LHCN-M2 (cell line): ENCODE measurements around the gene FBXL5. TPM values are rescaled to one million over a fixed set of nuclear protein-coding genes. Genes with fewer than 3 reads are reported as not detected.
"Not testable (repeated sequence)": the region's sequence is repeated elsewhere in the genome, so short reads cannot be mapped to it uniquely, and the experiment has no call there.

Source experiments
- DNase-seq: peaks from one replicate; pipeline ENCODE4 v3.0.0-alpha.2; 2012; ENCODE audit warnings: low read depth
- total RNA-seq: library from RNA; depleted of rRNA; stranded (reverse); fragments of >200 nt; gene quantifications from 2 replicates; pipeline ENCODE4 v1.2.3, GENCODE V29; 2014

Gene FBXL5
- total RNA-seq, 1 experiment from 2014 or later: 165 TPM

GRCh38 chr4:15652191-15652590, 3.0 kb downstream of the FBXL5 start:
- no peak for DNase-seq

- peak; percentile 20 for DNase-seq
Observed at GRCh38 chr4:15651676-15652075, 3.5 kb downstream of the FBXL5 start.

DNA sequence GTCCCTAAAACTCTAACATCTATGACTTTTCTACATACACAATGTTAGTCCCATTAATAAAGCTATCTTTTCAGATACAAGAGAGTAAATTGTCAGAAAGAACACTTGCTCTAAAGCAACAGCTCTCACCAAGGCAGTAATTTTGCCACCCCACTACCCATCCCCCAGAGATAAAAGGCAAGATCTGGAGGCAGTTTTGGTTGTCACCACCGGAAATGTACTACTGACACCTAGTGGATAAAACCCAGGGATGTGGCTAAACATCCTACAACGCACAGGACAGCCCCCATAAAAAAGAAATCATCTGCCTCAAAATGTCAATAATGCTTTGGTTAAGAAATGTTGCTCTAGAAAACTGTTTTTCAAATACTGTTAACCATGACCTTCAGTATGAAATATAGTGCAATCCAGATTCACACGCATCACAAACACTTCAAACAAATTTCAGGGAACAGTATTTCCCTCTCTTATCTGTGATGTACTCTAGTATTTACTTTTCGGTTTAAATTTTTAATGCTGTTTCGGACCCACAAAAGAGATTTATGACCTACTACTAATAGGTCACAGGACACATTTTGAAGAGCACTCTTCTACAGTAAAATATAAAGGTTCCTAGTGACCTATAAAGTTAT, 5.1 kb downstream of the FBXL5 start:
- peak; percentile 69 for DNase-seq

DNA sequence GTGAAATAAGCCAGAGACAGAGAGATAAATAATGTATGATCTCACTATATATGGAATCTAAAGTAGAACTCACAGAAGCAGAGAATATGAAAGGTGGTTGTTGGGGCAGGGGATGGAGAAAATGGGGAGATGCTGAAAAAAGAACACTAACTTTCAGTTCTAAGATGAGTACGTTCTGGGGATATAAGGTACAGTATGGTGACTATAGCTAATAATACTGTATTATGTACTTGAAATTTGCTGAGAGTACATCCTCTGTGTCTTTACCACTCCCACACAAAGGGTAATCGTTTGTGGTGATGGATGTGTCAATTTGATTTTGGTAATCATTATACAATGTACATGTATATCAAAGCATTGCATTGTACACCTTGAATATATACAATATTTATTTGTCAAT, 6.6 kb downstream of the FBXL5 start:
- DNase-seq: no peak

DNA sequence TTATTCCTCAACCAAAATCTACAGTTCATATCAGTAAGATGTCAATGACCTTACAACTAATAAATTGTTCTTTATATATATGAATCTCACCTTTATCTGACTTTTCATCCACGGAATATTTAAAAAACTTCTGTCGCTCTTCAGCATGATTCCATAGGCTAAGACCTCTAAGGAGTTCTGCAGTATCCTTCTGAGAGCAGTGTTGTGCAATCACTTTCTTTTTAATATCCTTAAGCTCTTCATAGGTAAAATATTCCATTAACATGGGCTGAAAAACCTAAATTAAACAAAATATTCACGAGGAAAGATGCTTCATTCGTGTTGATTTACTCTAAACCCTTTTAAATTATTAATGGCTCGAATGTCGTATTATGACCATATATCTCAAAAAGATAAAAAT, 16.7 kb downstream of the FBXL5 start:
- no peak for DNase-seq

DNA sequence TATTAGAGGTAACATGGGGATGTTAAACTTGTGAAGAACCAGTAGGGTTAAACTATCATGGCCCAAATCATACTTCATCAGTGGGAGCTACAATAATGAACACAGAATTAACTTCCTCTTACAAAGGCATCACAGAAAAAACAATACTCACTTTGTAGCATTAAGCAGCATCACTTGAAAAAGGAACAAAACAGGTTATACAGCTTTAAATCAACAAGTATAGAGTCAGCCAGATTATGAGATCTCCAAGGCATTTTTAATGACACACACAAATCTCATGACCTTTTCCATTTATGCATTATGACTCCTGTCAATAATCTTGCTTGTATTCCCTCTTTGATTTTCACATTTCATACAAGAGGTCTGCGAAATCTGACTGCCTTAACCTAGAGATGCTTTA, 18.3 kb downstream of the FBXL5 start:
- DNase-seq: no peak

GRCh38 chr4:15617407-15617806, 37.8 kb downstream of the FBXL5 start:
- DNase-seq: not testable (repeated sequence)

DNA sequence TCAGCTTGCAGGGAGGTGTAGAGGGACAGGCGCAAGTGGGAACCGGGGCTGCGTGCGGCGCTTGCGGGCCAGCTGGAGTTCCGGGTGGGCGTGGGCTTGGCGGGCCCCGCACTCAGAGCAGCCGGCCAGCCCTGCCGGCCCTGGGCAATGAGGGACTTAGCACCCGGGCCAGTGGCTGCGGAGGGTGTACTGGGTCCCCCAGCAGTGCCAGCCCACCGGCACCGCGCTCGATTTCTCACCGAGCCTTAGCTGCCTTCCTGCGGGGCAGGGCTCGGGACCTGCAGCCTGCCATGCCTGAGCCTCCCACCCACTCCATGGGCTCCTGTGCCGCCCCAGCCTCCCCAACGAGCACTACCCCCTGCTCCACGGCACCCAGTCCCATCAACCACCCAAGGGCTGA, 40.3 kb downstream of the FBXL5 start:
- not testable (repeated sequence) for DNase-seq

DNA sequence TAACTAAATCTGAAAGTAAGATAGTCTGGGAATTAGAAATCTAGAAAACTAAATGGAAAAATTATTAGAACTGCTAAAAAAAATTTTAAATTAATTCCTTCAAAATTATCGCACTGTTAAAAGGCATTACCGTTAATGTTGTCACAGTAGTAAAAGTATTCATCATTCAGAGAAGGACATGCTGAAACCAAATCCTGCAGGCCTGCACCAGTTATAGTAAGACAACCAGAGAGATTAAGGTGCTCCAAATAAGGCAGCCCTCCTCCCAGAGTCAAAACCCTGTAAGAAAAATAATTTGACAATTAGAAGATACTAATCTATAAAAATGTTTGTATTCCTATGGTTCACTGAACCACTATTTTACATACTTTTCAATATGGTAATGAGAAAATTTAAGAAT, 43.0 kb downstream of the FBXL5 start:
- DNase-seq: no peak

DNA sequence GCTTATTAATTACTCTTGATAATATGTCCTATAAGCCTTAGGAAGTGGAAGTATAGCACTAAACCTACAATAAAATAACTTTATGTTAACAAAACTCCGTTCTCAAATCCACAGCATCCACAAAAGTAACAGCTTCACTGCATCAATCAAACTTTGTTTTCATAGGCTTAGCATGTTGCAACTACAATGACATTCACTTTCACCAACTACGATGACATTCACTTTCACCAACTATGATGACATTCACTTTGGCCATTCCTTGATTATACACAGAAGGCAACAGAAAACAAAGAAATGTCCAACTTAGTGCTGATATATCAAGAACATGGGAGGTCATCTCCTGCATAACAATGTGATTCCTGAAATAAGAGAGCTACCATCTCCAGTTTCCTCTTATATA, 44.3 kb downstream of the FBXL5 start:
- no peak for DNase-seq

DNA sequence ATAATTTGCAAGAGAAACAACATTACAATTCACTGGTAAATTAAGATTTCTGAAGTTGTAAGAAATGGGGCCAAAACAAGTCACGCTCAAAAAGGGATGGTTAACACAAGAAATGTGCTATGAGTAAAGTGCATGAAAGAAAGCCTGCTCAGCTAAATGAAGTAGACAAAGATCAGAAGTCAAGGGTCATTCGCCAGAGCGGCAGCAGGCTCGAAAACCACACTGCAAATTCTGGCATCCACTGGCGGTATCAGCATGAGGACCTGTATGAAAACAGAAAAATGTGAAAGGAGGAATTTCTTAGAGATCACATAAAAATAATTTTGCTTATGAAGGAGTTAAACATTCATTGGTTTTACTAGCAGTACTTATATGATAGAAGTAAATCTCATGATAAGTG, 49.6 kb downstream of the FBXL5 start:
- DNase-seq: no peak

GRCh38 chr4:15601862-15602261, 53.3 kb downstream of the FBXL5 start:
- no peak for DNase-seq

GRCh38 chr4:15600176-15600575, 55.0 kb downstream of the FBXL5 start:
- DNase-seq: no peak

DNA sequence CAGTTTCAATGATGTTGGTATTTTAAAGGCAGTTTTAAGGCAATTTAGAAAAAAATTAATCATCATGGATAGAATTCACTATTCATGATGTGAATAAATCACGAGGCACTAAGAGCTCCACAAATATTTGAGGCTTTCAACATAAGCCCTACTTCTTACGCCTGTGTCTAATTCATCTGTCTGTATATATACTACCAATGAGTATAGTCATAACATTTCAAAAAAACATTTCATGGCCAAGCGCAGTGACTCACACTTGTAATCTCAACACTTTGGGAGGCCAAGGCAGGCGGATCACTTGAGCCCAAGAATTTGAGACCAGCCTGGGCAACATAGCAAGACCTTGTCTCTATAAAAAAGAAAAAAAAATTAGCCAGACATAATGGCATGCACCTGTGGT, 56.5 kb downstream of the FBXL5 start:
- DNase-seq: no peak

- DNase-seq: no peak
Observed at GRCh38 chr4:15592799-15593198, 62.4 kb downstream of the FBXL5 start.

- DNase-seq: peak; percentile 56
Observed at GRCh38 chr4:15587649-15588048, 67.5 kb downstream of the FBXL5 start.

DNA sequence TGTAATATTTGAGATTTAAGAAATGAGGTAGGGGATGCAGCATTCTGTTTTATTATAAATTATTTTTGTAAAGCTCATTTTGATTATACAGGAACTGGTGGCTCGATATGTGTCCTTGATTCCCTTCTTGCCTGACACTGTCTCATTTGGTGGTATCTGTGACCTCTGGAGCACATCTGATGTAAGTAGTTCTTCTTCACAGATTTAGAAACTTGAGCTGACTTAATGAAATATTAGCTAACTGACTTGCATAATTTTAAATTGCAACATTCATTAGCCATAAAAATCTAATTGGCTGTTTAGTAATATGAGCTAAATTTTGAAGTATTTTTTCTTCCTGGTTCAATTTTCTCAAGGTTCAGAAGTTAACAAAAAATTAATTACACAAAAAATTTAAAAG, 69.1 kb downstream of the FBXL5 start:
- no peak for DNase-seq

DNA sequence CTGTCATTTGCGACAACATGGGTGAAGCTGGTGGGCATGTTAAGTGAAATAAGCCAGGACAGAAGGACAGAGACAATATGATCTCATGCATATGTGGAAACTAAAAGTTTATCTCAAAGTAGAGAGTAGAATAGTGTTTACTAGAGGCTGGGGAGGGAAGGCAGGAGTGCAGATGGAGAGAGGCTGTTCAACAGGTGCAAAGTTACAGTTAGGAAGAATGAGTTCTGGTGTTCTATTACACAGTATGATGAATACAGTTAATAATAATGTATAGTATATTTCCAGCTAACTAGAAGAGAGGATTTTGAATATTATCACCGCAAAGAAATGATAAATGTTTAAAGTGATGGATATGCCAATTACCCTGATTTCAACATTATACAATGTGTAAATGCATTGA, 69.8 kb downstream of the FBXL5 start:
- peak; percentile 19 for DNase-seq

DNA sequence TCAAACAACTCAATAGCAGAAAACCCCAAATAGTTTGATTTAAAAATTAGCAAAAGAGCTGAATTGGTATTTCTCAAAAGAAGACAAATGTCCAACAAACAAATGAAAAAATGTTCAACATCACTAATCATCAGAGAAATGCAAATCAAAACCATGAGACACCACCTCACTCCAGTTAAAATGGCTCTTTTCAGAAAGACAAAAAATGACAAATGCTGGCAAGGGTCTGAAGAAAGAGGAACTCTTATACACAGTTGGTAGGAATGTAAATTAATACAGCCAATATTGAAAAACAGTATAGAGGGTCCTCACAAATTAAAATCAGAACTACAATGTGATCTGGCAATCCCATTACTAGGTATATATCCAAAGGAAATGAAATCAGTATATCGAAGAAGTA, 70.4 kb downstream of the FBXL5 start:
- DNase-seq: no peak

DNA sequence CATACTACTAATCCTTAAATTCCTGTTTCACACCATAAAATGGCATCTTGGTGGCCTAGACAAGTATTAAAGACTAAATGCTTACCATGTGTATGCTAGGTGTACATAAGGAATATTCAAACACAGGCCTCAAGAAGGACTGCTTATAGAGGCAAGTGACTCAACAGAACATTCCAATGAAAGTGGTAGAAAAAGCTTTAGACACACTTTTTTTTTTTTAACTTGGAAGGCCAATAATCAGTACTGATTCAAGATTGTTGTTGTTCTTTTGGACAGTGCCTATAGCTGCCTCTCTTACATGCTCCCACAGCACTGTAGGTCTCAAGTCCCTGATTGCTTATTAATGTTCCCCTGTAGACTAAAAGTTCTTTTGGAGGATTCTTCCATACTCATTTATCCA, 77.6 kb downstream of the FBXL5 start:
- no peak for DNase-seq

DNA sequence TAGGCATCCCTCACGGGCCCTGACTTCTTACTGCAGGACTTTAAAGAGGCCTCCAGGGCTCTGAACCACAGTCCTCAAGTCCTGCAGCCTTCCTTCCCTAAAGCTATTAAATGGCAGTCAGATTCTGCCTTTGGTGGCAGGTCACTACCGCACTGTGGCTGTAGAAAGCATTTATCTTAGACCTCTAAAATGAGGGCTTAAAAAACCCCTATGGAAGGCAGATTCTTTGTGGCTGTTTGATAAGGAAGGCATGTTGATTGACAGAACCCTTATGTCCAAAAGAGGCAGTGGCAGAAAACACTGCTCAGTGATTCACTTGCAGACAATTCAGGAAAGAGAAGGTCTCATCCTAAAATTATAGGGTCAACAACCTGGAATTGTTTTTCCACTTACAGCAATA, 79.2 kb downstream of the FBXL5 start:
- DNase-seq: no peak

DNA sequence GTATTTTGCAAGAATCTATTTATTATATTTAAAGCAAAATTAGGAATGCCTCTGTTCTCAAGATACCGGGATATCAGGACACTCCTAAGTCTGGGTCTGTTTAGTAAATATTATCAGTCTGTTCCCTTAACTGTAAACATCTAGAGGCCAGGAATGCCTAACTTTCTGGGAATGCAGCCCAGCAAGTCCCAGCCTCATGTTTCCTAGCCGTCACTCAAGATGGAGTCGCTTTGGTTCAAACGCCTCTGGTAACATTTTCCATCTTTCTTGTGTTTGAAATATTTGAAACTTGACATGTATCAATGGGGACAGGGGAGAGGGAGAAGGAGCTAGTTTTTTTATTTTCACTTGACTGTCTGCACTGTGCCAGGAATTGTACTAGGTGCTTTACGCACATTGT, 85.4 kb downstream of the FBXL5 start:
- DNase-seq: no peak

DNA sequence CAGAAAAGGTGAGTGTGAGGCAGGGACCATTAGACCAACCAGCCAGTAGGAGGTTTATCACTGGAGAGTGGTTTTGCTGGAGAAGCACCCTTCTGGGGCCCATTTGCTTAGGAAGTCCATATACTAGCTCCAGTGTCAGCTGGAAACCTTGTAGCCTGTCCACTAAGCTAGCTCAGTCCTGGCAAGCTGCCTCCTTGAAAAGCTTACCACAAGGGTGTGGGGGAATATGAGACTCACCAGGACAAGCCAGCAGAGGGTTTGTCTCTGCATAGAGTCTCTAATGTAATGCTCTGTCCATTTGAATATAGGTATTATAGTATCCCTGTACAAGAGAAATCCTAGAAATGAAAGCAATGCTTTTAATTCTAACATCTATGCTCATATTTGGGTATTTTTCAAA, 86.3 kb downstream of the FBXL5 start:
- DNase-seq: no peak

- no peak for DNase-seq
Observed at GRCh38 chr4:15563871-15564270, 91.3 kb downstream of the FBXL5 start.
